ENCODE results near the gene PSD2.
A peak's percentile ranks its signal among the peaks of the same experiment; 100 is the strongest.

Gene PSD2

GRCh38 chr5:139838381-139839197, 43.0 kb downstream of the PSD2 start:
- no peak for DNase-seq

- no peak for DNase-seq
Observed at GRCh38 chr5:139839232-139839815, 43.7 kb downstream of the PSD2 start.

GRCh38 chr5:139839918-139840317, 44.3 kb downstream of the PSD2 start:
- DNase-seq, result no peak

GRCh38 chr5:139841549-139841948, 45.9 kb downstream of the PSD2 start:
- no peak for DNase-seq

GRCh38 chr5:139842321-139842720, 46.7 kb downstream of the PSD2 start:
- DNase-seq, result no peak

GRCh38 chr5:139843991-139844390, 48.4 kb downstream of the PSD2 start:
- DNase-seq, result no peak

- DNase-seq, result peak in 12 of 14 donors; percentile 6 to 74 (median 56)
Observed at GRCh38 chr5:139844472-139845145, 49.0 kb downstream of the PSD2 start.

- peak in 9 of 14 donors; percentile 22 to 63 (median 41) for DNase-seq
Observed at GRCh38 chr5:139845846-139846681, 50.5 kb downstream of the PSD2 start.

GRCh38 chr5:139847091-139847490, 51.5 kb downstream of the PSD2 start:
- DNase-seq, result no peak

GRCh38 chr5:139847790-139848507, 52.3 kb downstream of the PSD2 start:
- DNase-seq, result peak in 11 of 14 donors; percentile 17 to 68 (median 51)

GRCh38 chr5:139848508-139849100, 53.0 kb downstream of the PSD2 start:
- DNase-seq, result peak in 2 of 14 donors; percentile 46 to 57

- no peak for DNase-seq
Observed at GRCh38 chr5:139849501-139849900, 53.9 kb downstream of the PSD2 start.

- DNase-seq, result no peak
Observed at GRCh38 chr5:139849942-139850341, 54.3 kb downstream of the PSD2 start.

- DNase-seq, result no peak
Observed at GRCh38 chr5:139850423-139851016, 54.9 kb downstream of the PSD2 start.

- no peak for DNase-seq
Observed at GRCh38 chr5:139851558-139851957, 56.0 kb downstream of the PSD2 start.

GRCh38 chr5:139852696-139853095, 57.1 kb downstream of the PSD2 start:
- DNase-seq, result no peak

- DNase-seq, result no peak
Observed at GRCh38 chr5:139854029-139854605, 58.5 kb downstream of the PSD2 start.

GRCh38 chr5:139854953-139855352, 59.3 kb downstream of the PSD2 start:
- DNase-seq, result no peak

- DNase-seq, result no peak
Observed at GRCh38 chr5:139855451-139855850, 59.8 kb downstream of the PSD2 start.

- DNase-seq, result no peak
Observed at GRCh38 chr5:139855946-139856540, 60.4 kb downstream of the PSD2 start.
